ENCODE results near the gene SUCLG2.

SUCLG2 gene

GRCh38 chr3:67376416-67376815, 278.0 kb downstream of the SUCLG2 start:
- no peak for FAIRE-seq

- FAIRE-seq = no peak
Measured at GRCh38 chr3:67375976-67376375, 278.4 kb downstream of the SUCLG2 start.

GRCh38 chr3:67362686-67363085, 291.7 kb downstream of the SUCLG2 start:
- FAIRE-seq = no peak

DNA sequence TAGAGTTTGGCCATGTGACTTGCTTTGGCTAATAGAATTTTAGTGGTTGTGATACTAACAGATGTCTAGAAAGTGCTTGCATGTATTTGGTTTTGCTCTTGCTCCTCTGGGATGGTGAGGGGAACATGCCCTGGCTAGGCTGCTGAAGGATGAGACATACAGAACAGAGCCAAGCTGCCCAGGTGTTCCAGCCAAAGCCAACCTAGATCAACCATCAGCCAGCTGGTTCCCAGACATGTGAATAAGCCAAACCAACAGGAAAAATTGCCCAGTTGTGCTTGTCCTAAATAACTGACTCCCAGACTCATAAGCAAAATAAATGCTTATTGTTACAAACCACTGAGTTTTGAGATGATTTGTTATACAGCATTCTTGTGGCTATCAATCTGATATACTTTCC, 292.6 kb downstream of the SUCLG2 start:
- FAIRE-seq = no peak

DNA sequence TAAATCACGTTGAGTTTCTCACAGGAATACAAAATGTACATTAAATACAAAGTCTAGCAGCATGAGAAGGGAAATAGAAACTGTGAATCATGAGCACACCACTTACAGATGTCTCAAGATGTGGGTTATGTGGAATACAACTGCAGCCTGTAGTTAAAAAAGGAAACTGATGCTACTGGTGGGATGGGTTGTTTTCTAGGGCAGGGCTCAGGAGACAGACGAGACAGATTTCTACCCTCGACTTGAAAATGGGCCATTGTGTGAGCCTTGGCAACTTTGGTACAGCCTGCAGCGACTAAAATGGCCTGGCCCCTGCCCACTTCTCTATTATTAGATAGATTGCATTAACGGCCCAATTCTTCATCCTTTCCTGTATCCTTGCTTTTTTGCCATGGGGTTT, 293.1 kb downstream of the SUCLG2 start:
- no peak for FAIRE-seq

DNA sequence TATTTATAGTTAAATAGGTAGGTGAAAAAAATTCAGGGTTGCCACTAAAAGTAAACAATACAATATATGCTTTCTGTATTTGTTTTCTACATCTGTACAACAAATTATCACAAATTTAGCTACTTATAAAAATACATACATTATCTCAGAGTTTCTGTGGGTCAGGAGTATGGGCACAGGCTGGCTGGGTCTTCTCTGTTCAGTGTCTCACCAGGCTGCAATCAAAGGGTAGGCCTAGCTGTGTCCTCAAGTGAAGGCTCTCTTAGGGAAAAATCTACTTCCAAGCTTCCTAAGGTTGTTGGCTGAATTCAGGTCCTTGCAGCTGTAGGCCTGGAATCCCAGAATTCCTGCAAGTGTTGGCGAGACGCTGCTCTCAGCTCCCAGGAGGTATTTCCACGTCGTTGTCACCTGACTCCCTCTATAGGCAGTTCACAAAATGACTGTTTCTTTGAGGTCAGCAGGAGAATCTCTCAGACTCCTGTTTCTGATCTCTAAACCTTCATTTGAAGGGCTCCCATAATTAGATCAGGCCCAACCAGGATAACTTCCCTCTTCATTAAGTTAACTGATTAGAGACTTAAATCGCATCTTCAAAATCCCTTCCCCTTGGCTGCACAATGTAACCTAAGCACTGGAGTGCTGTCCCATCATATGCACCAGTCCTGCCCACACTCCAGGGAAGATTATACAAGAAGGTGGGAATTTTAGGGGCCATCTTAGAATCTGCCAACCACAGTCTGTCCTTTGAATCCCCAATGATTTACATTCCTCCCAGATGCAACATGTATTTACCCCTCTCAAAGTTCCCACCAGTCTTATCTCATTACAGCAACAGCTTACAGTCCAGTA, 296.6 kb downstream of the SUCLG2 start:
- FAIRE-seq = peak; percentile 84

- no peak for FAIRE-seq
Measured at GRCh38 chr3:67349551-67350174, 304.7 kb downstream of the SUCLG2 start.

- FAIRE-seq = no peak
Measured at GRCh38 chr3:67346081-67346480, 308.3 kb downstream of the SUCLG2 start.

DNA sequence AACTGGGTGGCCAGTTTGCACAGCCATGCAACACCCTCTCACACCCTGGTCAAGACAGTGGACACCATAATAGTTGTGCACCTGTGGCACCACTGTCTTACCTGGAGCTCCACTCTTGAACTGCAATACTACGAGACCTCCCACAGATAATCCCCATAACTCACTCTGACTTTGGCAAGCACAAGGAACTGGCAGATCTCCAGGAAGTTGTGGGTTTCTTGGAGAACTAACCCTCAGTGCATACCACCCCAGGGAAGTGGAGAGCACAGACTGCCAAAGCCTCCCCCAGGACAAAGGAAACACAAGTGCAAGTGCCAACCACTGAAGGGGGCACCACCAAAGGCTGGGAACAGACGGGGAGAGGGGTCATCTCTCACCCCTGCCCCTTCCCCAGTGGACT, 318.6 kb downstream of the SUCLG2 start:
- no peak for FAIRE-seq

GRCh38 chr3:67334588-67334987, 319.8 kb downstream of the SUCLG2 start:
- FAIRE-seq = no peak

DNA sequence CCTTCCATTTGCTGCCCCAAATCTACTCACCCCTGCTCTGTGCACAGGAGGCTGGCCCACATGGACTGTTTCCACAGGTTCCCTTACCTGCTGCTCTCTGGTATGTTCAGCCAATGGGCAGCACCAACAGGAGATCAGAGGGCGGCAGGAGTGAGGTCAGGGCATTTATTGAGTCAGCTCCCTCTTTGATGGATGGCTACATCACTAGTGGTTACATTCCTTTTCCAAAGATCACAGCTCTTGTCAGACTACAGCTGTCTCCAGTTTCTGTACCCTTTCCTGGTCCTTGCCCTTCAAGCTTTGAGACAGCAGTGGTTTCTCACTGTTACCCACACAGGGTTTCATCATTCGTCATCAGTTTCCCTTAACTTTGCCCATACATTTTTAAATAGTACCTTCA, 325.1 kb downstream of the SUCLG2 start:
- FAIRE-seq = no peak

DNA sequence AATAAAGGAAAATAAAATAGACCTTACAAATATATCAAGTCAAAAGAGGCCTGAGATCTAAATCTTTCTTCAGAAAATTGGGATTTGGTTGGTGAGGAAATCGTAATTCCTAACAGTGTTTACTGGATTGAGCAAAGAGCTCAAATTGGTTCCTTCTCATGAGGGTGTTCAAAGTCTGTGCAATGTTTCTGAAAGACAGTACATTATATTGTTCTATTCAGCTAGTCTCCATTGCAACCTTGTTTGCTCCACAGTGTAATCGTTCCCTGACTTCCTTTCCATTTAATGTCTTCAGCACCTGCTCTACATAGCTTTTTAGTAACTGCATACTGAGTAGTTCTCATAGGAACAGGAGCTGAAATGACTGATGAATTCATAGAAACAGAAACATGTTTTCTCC, 326.8 kb downstream of the SUCLG2 start:
- FAIRE-seq = no peak

DNA sequence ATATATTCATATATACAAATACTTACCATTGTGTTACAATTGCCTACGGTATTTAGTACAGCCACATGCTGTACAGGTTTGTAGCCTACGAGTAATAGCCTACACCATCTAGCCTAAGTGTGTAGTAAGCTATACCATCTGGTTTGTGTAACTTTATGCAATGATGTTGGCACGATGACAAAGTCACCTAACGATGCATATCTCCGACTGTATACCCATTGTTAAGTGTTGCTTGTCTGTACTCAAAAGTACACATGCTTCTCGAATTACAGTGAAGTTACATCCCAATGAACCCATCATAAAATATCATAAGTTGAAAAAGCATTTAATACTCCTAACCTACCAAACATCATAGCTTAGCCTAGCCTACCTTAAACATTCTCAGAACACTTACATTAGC, 329.2 kb downstream of the SUCLG2 start:
- no peak for FAIRE-seq

Measured in G401.6 (cell line).